Measurements from ENCODE around the gene SERPINB6. TPM values are rescaled to one million over a fixed set of nuclear protein-coding genes. Genes with fewer than 3 reads are reported as not detected.
A peak's percentile ranks its signal among the peaks of the same experiment; 100 is the strongest.

The SERPINB6 gene
- total and polyA plus RNA-seq, 2 of the 4 experiments (the other 2 are of a cell fraction) = 37.1 to 91.1 TPM

GRCh38 chr6:2988426-2989331, 17.3 kb upstream of the SERPINB6 start:
- H3K18ac ChIP-seq (ENCODE audit: low read depth, low read length) = peak overlapping the region; percentile 43
- H3K4me3 ChIP-seq (ENCODE audit: insufficient read depth, low read depth, low read length) = peak overlapping the region; percentile 72
- POLR2A ChIA-PET (ENCODE audit: unreplicated experiment) = interaction anchor here (0.6 to 1.8 kb wide), 6 partner anchors 36 to 197 kb away, joined by 3 to 12 read pairs (median 4); partner anchors contain the start of gene SERPINB1
- peak overlapping the region; percentile 93 for H4K91ac ChIP-seq (ENCODE audit: insufficient read depth, low read depth, low read length)
- H3K56ac ChIP-seq (ENCODE audit: extremely low read depth, insufficient read depth, low read length) = peak overlapping the region; percentile 100
- dilution Hi-C loops (cut with HindIII; ENCODE audit: low sequenced_read_pairs, unreplicated experiment) = no loop called here
- peak; percentile 78 for TF ChIP-seq FOS (IDR thresholded peaks at IDR 0.05; ENCODE audit: low read depth, low read length)
- peak; percentile 56; the same call in 1 of the 2 replicates for TF ChIP-seq MAFK (IDR thresholded peaks at IDR 0.05; ENCODE audit: low read depth, low read length)
- no peak for TF ChIP-seq RFX5 (IDR thresholded peaks at IDR 0.05; ENCODE audit: low read depth, low read length)
- peak; percentile 85 for TF ChIP-seq SMC3 (IDR thresholded peaks at IDR 0.05; ENCODE audit: low read depth, low read length)
- TF ChIP-seq RAD21 (IDR thresholded peaks at IDR 0.05; ENCODE audit: low read length) = peak; percentile 84
- peak; percentile 80; the same call in 1 of the 2 replicates for TF ChIP-seq MAZ (IDR thresholded peaks at IDR 0.05; ENCODE audit: borderline replicate concordance, low read depth, low read length)
- peak; percentile 61 for TF ChIP-seq POLR2A (IDR thresholded peaks at IDR 0.05; ENCODE audit: low read depth, low read length)
- peak; percentile 92 for TF ChIP-seq BHLHE40 (IDR thresholded peaks at IDR 0.05; ENCODE audit: low read depth, low read length)
- TF ChIP-seq RCOR1 (IDR thresholded peaks at IDR 0.05; ENCODE audit: insufficient replicate concordance, low read length) = no peak
- TF ChIP-seq MXI1 (IDR thresholded peaks at IDR 0.05; ENCODE audit: borderline replicate concordance, low read depth, low read length) = peak; percentile 86
- no peak for TF ChIP-seq CHD1 (IDR thresholded peaks at IDR 0.05; ENCODE audit: low read depth, low read length)
- peak; percentile 89 for TF ChIP-seq CTCF (conservative IDR thresholded peaks at IDR 0.05; ENCODE audit: low read depth, low read length)
- TF ChIP-seq NFE2L2 (IDR thresholded peaks at IDR 0.05; ENCODE audit: low read depth, low read length) = 0 out of 2 replicates have a peak, but pooled peaks have one; percentile 20
- peak overlapping the region; percentile 98 for H2BK5ac ChIP-seq (ENCODE audit: low read depth, low read length, poor library complexity, severe bottlenecking)
- BruUV-seq (replicated peaks) = no TSS peak
- peak overlapping the region; percentile 100 for H3K4ac ChIP-seq (ENCODE audit: low read depth, low read length)
- H3K14ac ChIP-seq (replicated peaks; ENCODE audit: low read depth, low read length) = peak overlapping the region; percentile 92
- ATAC-seq (ENCODE audit: low read depth) = peak; percentile 83
- in situ Hi-C loops (cut with MboI; ENCODE audit: low sequenced_read_pairs) = no loop called here
- H3K36me3 ChIP-seq (ENCODE audit: control insufficient read depth, insufficient read depth, low read length) = no peaks in the 10 kb centered on the region
- peak overlapping the region; percentile 76 for H3K4me2 ChIP-seq (ENCODE audit: low read depth, low read length)
- H2AK5ac ChIP-seq (ENCODE audit: low read depth, low read length) = peak overlapping the region; percentile 92
- peak overlapping the region; percentile 87 for H3K23ac ChIP-seq (ENCODE audit: low read depth, low read length)
- peak overlapping the region; percentile 91 for H2BK120ac ChIP-seq (ENCODE audit: low read depth, low read length)
- 0% methylated on average over 19 of the region's 64 CpGs; no CpG with 5 or more reads in 1 of the 2 experiments for WGBS, 2 experiments (ENCODE audit: extremely low coverage in 2 of 2, insufficient read length in 1 of 2)
- peak overlapping the region; percentile 89 for H2BK20ac ChIP-seq (ENCODE audit: low read depth, low read length)
- H3K79me1 ChIP-seq (ENCODE audit: low read depth in 1 of 2, low read length in 2 of 2) = peaks cover 0 to 10% of the 10 kb centered on the region in 2 experiments; a peak in 1 of 4 replicates
- H2AFZ ChIP-seq (replicated peaks; ENCODE audit: low read length, poor library complexity) = peak overlapping the region; percentile 95
- H3K9ac ChIP-seq (ENCODE audit: low read depth, low read length) = peak overlapping the region; percentile 93
- H3K4me1 ChIP-seq (ENCODE audit: control insufficient read depth, insufficient read depth, low read length) = peaks cover 14% of the 10 kb centered on the region
- DNase-seq = peak; percentile 95
- H3K27ac ChIP-seq (ENCODE audit: insufficient read depth, low read length) = peak overlapping the region; percentile 90
- no peaks in the 10 kb centered on the region for H3K27me3 ChIP-seq (ENCODE audit: control insufficient read depth, insufficient read depth, low read length)
- intact Hi-C loops (cut with micrococcal nuclease) = loop anchor here (1.0 to 10.0 kb wide), 6 partner anchors 17 to 1391 kb away; partner anchors contain the start of genes SERPINB6 and WRNIP1
- H2BK15ac ChIP-seq (ENCODE audit: low read depth, low read length) = peak overlapping the region; percentile 93; the same call in 2 of the 3 replicates
- no peaks in the 10 kb centered on the region for H3K9me3 ChIP-seq (ENCODE audit: control insufficient read depth, insufficient read depth, low read length)
- H4K8ac ChIP-seq (ENCODE audit: low read depth in 2 of 2, low read length in 2 of 2) = peak overlapping the region; percentile 78 to 99
- H4K20me1 ChIP-seq (ENCODE audit: insufficient read depth, low read length) = no peaks in the 10 kb centered on the region
- peak overlapping the region; percentile 59 for H4K5ac ChIP-seq (ENCODE audit: low read depth, low read length)
- peak overlapping the region; percentile 96 for H2AK9ac ChIP-seq (replicated peaks; ENCODE audit: low read depth, low read length, poor library complexity)
- CTCF ChIA-PET = interaction anchor here (0.5 to 3.1 kb wide), 16 partner anchors 12 to 1393 kb away, joined by 3 to 37 read pairs (median 5); no protein-coding TSS in a partner anchor
- H3K9me1 ChIP-seq (ENCODE audit: insufficient read depth, low read length) = peaks cover 15% of the 10 kb centered on the region
